ENCODE data around the gene KRT3.

KRT3 gene

DNA sequence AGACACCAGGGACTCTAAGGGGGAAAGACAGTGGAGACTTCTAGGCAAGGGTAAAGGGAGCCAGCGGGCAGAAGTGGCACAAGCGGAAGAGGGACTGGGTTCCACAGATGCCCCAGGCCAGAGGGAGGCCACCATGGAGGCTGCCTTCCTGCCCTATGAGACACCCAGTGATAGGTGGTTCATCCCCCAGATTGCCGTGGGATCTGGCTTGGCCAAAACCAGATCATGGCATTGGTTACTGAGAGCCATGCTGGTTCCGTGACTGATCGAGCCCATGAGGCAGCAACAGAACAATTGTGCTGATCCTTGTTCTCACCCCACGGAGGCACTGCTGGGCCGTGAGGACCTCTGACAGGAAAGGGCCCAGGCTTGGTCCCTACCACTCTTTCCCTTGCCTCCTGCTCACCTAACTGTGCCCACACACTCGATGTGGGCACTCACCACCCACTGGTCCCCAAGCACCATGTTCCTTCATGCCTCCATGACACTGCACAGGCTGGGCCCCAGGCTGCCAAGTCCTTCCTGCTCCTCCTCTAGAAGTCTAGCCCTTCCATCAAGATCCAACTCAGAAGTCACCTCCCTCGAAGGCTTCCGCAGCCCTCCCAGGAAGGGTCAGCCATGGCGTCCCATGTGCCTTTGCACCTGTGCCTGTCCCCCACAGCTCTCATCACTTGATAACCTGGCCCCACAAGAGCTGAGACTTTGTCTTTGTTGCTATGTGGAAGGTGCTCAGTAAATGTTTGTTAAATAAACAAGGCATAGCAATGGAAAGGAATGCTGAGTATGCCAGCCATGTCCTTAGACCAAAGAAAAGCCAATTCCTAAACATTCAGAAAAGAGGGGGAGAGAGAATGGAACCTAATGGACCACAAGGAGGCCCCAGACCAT lies 30.9 kb upstream of the KRT3 start:
- no peak for DNase-seq

DNA sequence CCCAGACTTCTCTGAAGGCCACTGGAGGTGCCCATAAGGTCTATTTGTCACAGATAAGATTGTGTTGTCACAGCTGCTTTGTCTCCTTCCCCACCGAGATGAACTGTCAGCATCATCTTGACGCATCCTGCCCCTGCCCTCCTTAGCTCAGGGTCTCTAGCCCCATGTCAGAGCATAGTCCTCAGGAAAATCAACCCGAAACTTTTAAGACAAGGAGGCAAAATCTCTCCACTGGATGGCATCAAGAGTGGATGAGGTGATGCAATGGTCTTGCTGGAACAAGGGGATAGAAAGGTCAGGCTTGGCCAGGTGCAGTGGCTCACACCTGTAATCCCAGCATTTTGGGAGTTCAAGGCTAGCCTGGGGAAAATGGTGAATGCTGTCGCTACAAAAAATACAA lies 30.0 kb upstream of the KRT3 start:
- no peak for DNase-seq

DNA sequence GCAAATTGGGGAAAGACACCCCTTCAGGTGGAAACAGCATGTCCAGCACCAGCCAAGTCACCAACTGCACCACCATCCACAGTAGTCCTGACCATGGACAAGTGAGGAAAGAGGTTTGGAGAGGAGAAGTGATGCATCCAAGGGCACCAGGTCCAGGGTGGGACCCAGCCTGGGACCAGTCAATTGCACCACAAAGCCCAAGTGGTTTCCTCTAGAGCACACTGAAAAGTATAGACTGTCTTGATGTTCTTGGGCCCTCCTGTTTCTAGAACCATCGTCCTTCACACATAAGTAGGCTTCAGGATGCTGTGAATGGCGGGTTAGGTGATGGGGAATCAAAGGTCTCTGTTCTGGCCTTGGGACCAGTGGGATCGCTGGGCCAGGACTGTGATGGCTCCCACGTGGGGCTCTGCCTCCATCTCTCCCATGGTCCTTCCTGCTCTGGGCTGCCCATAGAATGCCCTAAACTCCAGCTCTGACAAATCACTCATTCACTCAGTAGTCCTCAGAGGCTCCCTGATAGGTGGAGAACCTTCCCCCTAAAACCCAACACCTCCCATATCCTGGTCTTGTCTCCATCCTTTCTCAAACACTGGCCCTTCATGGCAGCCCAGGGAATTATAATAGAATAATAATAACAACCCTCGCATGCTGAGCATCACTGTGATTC lies 29.0 kb upstream of the KRT3 start:
- no peak for DNase-seq

DNA sequence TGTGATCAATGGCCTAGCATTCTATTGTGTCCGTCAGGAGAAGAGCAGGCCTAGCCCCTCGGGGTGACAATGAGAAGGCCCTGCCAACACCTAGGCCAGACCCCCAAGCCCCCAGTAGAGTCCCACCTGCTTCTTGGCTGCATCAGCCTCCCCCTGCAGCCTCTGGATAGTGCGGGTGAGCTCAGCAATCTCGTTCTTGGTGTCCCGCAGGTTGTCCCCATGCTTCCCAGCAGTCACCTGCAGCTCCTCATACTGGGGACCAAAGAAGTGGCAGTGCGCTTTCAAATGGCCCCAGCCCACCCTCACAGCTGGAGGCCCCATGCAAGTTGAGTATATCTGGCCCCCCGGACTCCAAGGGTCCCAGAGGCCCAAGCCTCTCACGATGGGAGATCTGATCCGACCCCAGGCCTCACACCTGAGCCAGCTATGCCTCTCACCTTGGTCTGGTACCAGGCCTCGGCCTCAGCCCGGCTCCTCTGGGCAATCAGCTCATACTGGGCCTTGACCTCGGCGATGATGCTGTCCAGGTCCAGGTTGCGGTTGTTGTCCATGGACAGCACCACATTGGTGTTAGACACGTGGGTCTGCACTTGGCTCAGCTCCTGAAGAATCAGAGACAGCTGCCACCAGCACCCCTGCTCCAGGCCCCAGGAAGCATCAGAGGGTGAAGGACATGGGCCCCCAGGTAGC lies 28.0 kb upstream of the KRT3 start:
- DNase-seq = no peak

- DNase-seq = no peak
Observed at GRCh38 chr12:52822771-52823510, 27.0 kb upstream of the KRT3 start.

- DNase-seq = no peak
Observed at GRCh38 chr12:52821826-52822660, 26.1 kb upstream of the KRT3 start.

GRCh38 chr12:52821071-52821730 lies 25.3 kb upstream of the KRT3 start:
- DNase-seq = no peak

- no peak for DNase-seq
Observed at GRCh38 chr12:52820521-52820920, 24.6 kb upstream of the KRT3 start.

DNA sequence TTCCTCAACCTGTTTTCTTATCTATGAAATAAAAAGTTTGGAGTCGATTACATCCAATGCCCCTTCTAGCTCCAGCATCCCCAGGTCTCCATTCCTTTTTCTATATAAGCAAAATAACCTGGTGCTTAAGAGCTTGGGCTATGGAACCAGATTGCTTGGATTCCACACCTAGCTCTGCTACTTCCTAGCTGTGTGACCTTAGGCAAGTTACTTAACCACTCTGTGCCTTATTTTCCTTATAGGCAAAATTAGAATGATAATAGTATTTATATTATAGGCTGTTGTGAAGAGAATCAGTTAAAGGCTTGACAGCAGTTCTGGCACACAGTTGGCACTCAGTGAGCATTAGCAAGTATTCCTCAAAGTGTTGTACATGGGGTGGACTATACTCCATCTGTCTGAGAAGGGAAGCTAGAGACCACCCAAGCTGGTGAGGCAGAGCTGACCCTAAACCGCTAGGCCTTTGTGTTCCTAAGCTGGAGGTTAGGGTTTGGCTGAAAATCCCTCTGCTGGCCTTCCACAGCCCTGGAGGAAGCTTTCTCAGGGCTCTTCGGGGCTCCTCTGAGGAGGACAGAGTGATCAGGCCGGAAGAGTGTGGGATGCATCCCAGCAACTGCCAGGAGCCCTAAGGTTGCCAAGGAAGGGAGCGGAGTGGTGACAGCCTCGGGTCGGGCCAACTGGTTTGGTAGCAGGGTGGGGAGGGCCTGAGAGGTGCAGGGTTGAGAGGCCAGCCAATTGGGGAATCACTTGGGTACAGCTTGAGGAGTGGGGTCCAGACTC lies 24.0 kb upstream of the KRT3 start:
- no peak for DNase-seq

DNA sequence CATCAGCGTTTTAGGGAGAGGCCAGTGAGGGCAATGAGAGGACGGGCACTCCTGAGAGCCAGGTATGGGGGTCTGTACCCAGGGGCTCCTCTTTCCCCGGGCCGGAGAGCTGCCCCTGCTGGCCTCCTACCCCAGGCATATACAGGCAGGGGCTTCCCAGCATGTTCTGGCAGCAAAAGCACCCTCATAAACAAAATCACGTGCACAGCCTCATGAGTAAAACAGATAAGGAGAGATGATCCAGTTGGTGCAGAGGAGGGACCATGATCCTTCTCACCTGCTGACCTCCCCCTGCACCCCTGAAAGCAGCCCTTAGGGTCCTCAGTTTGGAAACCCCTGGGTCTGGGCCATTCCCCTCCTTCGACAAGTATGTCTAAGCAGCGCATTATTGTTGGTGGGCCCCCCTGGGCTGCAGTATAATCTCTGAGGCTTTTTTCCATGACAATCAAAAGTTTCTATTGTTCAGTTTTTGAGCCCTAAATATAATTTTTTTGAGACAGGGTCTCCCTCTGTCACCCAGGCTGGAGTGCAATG lies 23.0 kb upstream of the KRT3 start:
- DNase-seq = no peak

DNA sequence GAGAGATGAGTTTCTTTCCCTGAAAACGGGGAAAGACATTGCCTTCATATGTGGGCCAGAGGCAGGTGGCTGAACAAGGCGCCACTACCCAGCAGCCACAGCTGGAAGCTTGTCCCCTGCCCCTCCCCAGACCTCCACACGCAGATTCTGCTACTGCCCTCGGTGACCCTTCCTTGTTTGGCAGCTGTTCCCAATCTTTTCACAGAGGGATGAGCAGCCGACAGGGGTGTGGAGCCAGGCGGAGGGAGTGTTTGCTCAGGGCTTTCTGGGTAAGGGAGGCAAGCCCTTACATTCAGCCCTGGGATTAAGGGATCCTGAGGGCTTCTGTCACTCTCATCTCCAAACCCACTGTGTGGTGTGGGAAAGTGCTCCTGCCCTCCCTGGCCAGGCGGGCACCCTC lies 22.5 kb upstream of the KRT3 start:
- DNase-seq = no peak

- no peak for DNase-seq
Observed at GRCh38 chr12:52817699-52818238, 21.9 kb upstream of the KRT3 start.

GRCh38 chr12:52817003-52817698 lies 21.2 kb upstream of the KRT3 start:
- DNase-seq = no peak

DNA sequence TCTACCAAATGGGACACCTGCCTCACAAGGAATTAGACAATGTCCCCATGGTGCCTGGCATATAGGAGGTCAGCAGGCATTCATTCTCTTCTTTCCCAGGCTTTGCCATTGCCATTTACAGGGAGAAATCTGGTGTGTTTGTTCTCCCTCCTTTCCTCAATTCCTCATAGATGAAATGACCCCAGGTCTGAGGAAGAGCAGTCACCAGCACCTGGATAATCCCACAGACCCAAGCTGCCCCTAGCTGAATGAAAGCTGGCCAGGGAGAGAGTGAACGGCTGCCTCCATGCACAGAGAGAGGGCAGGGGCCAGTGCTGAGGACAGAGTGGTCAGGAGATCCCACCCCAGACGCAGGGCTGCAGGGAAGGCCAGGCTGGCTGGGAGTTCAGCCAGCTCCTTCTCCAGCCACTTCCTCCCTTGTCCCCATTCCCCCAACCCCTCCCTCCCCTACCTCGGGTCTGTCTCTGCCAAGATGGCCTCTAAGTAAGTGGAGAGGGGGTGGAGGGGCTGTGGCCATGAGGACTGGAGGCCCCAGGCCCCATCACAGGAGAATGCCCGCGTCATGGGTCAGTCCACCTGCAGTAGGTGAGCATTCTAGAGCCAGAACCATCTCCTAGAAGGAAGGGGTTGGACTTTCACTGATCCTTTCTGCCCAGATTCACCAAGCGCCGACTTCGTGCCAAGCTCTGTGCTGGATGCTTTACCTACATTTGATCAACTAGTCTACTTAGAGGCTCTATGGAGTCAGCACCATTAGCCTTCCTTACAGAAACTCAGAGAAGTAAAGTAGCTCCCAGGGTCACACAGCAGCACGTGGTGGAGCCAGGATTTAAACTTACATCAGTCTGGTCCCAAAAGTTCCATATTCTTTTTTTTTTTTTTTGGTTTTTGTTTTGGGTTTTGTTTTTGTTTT lies 20.0 kb upstream of the KRT3 start:
- DNase-seq = no peak

GRCh38 chr12:52815161-52815560 lies 19.2 kb upstream of the KRT3 start:
- DNase-seq = no peak

GRCh38 chr12:52814710-52815155 lies 18.8 kb upstream of the KRT3 start:
- DNase-seq = no peak

- no peak for DNase-seq
Observed at GRCh38 chr12:52813885-52814709, 18.2 kb upstream of the KRT3 start, which contains the start of gene KRT4. Gene KRT4 (minus strand): TSS chr12:52814116. CDS start chr12:52814058, 58 bp downstream.
